ENCODE data around the gene MTCH2.

- no peak for TF ChIP-seq CTCF (IDR thresholded peaks at IDR 0.05)
- no peak for TF ChIP-seq POLR2AphosphoS5 (IDR thresholded peaks at IDR 0.05)
These were observed 43.8 kb upstream of the MTCH2 start for GRCh38 chr11:47686151-47686550.
